IPS DF 19.7 (cell line): Measurements from ENCODE around the gene RNF181.
"Not testable (repeated sequence)": the region's sequence is repeated elsewhere in the genome, so short reads cannot be mapped to it uniquely, and the experiment has no call there.

Experiments
- DNase-seq: peaks from one replicate; pipeline ENCODE4 v3.0.0-alpha.2; 2013; ENCODE audit warnings: low read depth, low spot score

The RNF181 gene

DNA sequence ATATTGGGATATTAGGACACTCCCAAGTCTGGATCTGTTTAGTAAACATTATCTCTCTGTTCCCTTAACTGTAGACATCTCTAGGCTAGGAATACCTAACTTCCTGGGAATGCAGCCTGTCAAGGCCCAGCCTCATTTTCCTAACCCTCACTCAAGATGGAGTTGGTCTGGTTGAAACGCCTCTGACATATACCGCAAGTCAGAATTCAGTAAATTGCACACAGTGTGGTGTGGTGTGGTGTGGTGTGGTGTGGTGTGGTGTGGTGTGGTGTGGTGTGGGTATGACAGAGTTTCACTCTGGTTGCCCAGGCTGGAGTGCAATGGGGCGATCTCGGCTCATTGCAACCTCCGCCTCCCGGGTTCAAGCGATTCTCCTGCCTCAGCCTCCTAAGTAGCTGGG, 19.2 kb downstream of the RNF181 start:
- DNase-seq = not testable (repeated sequence)

DNA sequence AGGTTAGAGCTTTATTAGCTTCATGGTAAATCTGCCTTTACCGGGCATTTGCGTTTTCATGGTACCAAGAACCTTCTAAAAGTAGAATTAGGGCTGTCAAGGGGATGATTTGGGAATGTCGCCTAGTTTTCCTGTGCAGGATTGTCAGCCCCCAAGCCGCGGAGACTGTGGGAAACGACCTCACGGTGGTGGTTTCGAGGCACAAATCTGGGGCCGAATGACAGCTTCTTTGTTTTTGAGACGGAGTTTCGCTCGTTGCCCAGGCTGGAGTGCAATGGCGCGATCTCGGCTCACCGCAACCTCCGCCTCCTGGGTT, 19.8 kb downstream of the RNF181 start:
- no peak for DNase-seq

- DNase-seq = not testable (repeated sequence)
These were observed 22.2 kb downstream of the RNF181 start for GRCh38 chr2:85617723-85618122.

DNA sequence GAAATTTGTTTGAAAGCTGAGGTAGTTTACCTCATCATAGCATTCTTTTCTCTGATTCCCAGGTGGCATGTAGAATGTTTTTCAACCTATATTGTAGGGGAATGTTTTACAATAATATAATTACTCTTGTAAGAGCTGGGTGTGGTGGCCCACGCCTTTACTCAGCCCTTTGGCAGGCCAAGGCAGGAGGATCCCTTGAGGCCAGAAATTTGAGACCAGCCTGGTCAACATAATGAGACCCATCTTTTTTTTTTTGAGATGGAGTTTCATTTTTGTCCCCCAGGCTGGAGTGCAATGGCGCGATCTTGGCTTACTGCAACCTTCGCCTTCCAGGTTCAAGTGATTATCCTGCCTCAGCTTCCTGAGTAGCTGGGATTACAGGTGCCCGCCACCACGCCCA, 24.1 kb downstream of the RNF181 start:
- no peak for DNase-seq

GRCh38 chr2:85621338-85621737, 25.8 kb downstream of the RNF181 start:
- DNase-seq = no peak

- DNase-seq = no peak
These were observed 28.4 kb downstream of the RNF181 start for GRCh38 chr2:85623991-85624390.

GRCh38 chr2:85628658-85629057, 33.1 kb downstream of the RNF181 start:
- no peak for DNase-seq

DNA sequence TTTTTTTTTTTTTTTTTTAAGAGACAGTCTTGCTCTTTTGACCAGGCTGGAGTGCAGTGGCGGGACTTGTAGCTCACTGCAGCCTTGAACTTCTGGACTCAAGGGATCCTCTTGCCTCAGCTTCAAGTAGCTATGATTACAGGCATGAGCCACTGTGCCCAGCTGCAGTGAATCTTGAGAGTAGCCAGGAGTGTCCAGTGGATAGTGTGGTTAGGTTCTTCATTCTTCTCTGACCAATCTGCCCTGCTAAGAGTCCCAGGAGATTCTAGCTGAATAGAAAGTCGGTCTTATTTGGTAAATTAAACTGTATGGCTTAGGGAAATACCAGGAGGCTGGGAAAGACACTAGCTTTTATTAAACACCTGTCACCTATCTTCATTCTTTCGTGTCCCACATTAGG, 35.8 kb downstream of the RNF181 start:
- no peak for DNase-seq

GRCh38 chr2:85635011-85635410, 39.5 kb downstream of the RNF181 start:
- no peak for DNase-seq

GRCh38 chr2:85635636-85636035, 40.1 kb downstream of the RNF181 start:
- no peak for DNase-seq

DNA sequence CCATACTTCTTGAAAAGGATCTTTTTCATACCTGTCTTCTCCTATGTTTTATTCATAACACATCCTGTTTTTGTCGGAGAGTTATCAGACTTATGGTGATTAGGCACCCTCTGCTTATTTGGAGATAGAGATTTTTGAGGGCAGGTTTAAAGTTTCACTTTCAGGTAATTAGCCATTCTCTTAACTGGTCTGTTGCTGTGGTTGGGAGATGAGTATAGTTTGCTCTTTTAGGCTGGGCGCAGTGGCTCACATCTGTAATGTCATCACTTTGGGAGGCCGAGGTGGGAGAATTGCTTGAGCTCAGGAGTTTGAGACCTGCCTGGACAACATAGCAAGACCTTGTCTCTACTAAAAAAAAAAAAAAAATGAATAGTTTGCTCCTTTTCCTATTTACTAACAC, 47.2 kb downstream of the RNF181 start:
- no peak for DNase-seq

DNA sequence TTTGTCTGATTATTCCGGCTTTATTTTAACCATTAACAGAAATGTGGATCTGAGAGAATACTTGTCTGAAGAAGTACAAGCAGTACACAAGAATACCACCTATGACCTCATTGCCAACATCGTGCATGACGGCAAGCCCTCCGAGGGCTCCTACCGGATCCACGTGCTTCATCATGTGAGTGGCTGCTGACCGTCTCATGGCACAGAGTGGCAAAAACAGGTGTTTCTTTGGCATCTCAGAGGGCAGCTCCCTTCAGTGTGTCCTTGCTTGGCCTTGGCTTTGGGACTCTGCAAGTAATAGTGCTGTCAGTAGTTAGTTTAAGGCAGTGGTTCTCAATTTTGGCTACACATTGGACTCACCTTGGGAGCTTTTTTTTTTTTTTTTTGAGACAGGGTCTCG, 49.4 kb downstream of the RNF181 start:
- no peak for DNase-seq

- no peak for DNase-seq
These were observed 50.6 kb downstream of the RNF181 start for GRCh38 chr2:85646166-85646565.
